Activated CD4-positive, CD25-positive, alpha-beta regulatory T cell treated with anti-CD3 and anti-CD28 coated beads, Interleukin-2, amount 50 U/mL, for 16 hours (primary cell): ENCODE results near the gene RALGAPA2.

Source experiments
- DNase-seq: peaks from one replicate; pipeline ENCODE4 v3.0.0-alpha.2; 2020; ENCODE audit warnings: low read depth, low spot score

RALGAPA2 gene

GRCh38 chr20:20630551-20630950 is 81.9 kb downstream of the RALGAPA2 start:
- DNase-seq = no peak

- DNase-seq = no peak
Measured at GRCh38 chr20:20629556-20630188, 82.8 kb downstream of the RALGAPA2 start.

GRCh38 chr20:20628314-20628713 is 84.1 kb downstream of the RALGAPA2 start:
- no peak for DNase-seq

- DNase-seq = no peak
Measured at GRCh38 chr20:20627471-20627870, 85.0 kb downstream of the RALGAPA2 start.

- DNase-seq = no peak
Measured at GRCh38 chr20:20624914-20625313, 87.5 kb downstream of the RALGAPA2 start.

- no peak for DNase-seq
Measured at GRCh38 chr20:20621195-20621594, 91.2 kb downstream of the RALGAPA2 start.

GRCh38 chr20:20614391-20614790 is 98.1 kb downstream of the RALGAPA2 start:
- DNase-seq = no peak

- DNase-seq = no peak
Measured at GRCh38 chr20:20612251-20612650, 100.2 kb downstream of the RALGAPA2 start.

- DNase-seq = no peak
Measured at GRCh38 chr20:20611167-20611566, 101.3 kb downstream of the RALGAPA2 start.

- no peak for DNase-seq
Measured at GRCh38 chr20:20609522-20609921, 102.9 kb downstream of the RALGAPA2 start.

- DNase-seq = no peak
Measured at GRCh38 chr20:20608641-20609040, 103.8 kb downstream of the RALGAPA2 start.

GRCh38 chr20:20608041-20608440 is 104.4 kb downstream of the RALGAPA2 start:
- DNase-seq = no peak

- no peak for DNase-seq
Measured at GRCh38 chr20:20606881-20607280, 105.6 kb downstream of the RALGAPA2 start.

- DNase-seq = no peak
Measured at GRCh38 chr20:20606050-20606449, 106.4 kb downstream of the RALGAPA2 start.

GRCh38 chr20:20604907-20605306 is 107.5 kb downstream of the RALGAPA2 start:
- no peak for DNase-seq

- no peak for DNase-seq
Measured at GRCh38 chr20:20604357-20604756, 108.1 kb downstream of the RALGAPA2 start.

GRCh38 chr20:20603339-20603990 is 109.0 kb downstream of the RALGAPA2 start:
- no peak for DNase-seq

GRCh38 chr20:20597966-20598365 is 114.5 kb downstream of the RALGAPA2 start:
- no peak for DNase-seq

- no peak for DNase-seq
Measured at GRCh38 chr20:20594171-20594530, 118.3 kb downstream of the RALGAPA2 start.

GRCh38 chr20:20593447-20594170 is 118.8 kb downstream of the RALGAPA2 start:
- no peak for DNase-seq

GRCh38 chr20:20585146-20585545 is 127.3 kb downstream of the RALGAPA2 start:
- no peak for DNase-seq

- DNase-seq = no peak
Measured at GRCh38 chr20:20582734-20583133, 129.7 kb downstream of the RALGAPA2 start.

- DNase-seq = no peak
Measured at GRCh38 chr20:20580139-20580538, 132.3 kb downstream of the RALGAPA2 start.
